Duodenal mucosa (tissue), 2 donors: ENCODE data around the gene NKG7.
"Not testable (repeated sequence)": the region's sequence is repeated elsewhere in the genome, so short reads cannot be mapped to it uniquely, and the experiment has no call there.

ENCODE experiments used
- H3K27ac ChIP-seq: one replicate; pipeline ENCODE4 v1.7.0; 2013; ENCODE audit warnings: low read depth, low read length
- H3K27me3 ChIP-seq, 2 donors: one replicate each; pipeline ENCODE4 v1.7.0; 2013; ENCODE audit warnings: low read length in 2 of 2, control low read depth in 1 of 2; ENCODE audit not compliant: insufficient read depth in 2 of 2, control insufficient read depth in 1 of 2
- H3K36me3 ChIP-seq, 2 donors: one replicate each; pipeline ENCODE4 v1.7.0; 2013; ENCODE audit warnings: low read length in 2 of 2, control low read depth in 1 of 2; ENCODE audit not compliant: insufficient read depth in 2 of 2, control insufficient read depth in 1 of 2
- H3K4me1 ChIP-seq, 2 donors: one replicate each; pipeline ENCODE4 v1.7.0; 2013; ENCODE audit warnings: low read length in 2 of 2, control low read depth in 1 of 2; ENCODE audit not compliant: insufficient read depth in 2 of 2, control insufficient read depth in 1 of 2
- H3K4me3 ChIP-seq, 2 donors: one replicate each; pipeline ENCODE4 v1.7.0; 2013; ENCODE audit warnings: low read length in 2 of 2, low read depth in 1 of 2
- H3K9ac ChIP-seq, 2 donors: one replicate each; pipeline ENCODE4 v1.7.0; 2013; ENCODE audit warnings: low read length in 2 of 2, low read depth in 1 of 2
- H3K9me3 ChIP-seq, 2 donors: one replicate each; pipeline ENCODE4 v1.7.0; 2013; ENCODE audit warnings: low read length in 2 of 2, control low read depth in 1 of 2; ENCODE audit not compliant: control insufficient read depth in 1 of 2

NKG7 gene

DNA sequence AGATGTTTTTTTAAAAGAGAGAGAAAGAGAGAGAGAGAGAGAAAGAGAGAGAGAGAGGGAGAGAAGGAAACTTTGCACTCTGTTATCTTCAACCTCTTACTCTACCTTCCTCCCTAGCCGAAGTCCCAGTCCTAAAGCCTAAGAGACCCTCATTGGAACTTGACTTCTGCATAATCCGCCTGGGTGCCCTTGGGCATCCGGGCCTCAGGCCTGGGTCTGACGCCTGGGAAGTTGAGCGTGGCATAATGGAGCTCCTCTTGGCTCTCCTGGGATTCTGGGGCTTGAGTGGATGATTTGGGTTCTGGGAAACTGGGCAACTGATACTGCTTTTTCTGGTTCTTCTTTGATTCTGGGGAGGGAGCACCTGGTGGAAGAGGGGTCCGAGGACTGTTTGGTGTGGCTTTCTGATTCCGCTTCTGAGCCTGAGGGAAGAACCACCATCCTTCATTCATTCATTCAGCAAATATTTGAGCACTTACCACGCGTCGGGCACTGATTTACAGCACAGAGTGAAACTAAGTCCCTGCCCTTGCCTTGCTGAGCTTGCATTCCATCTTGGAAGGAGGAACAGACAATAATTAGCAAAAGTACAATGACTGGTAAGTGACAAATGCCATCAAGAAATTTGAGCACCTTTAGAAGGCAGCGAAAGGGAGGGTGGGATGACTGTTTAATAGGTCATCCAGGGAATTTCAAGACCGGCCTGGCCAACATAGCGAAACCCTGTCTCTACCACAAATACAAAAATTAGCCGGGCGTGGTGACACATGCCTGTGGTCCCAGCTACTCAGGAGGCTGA lies 38.7 kb upstream of the NKG7 start:
- Histone ChIP-seq H3K36me3 (no peaks in the 10 kb centered on the region), H3K4me1 (no peaks in the 10 kb centered on the region), H3K9ac (no peak overlapping the region), H3K27me3 (no peaks in the 10 kb centered on the region), H3K4me3 (no peak overlapping the region), H3K27ac (no peak overlapping the region), H3K9me3 (no peaks in the 10 kb centered on the region)

DNA sequence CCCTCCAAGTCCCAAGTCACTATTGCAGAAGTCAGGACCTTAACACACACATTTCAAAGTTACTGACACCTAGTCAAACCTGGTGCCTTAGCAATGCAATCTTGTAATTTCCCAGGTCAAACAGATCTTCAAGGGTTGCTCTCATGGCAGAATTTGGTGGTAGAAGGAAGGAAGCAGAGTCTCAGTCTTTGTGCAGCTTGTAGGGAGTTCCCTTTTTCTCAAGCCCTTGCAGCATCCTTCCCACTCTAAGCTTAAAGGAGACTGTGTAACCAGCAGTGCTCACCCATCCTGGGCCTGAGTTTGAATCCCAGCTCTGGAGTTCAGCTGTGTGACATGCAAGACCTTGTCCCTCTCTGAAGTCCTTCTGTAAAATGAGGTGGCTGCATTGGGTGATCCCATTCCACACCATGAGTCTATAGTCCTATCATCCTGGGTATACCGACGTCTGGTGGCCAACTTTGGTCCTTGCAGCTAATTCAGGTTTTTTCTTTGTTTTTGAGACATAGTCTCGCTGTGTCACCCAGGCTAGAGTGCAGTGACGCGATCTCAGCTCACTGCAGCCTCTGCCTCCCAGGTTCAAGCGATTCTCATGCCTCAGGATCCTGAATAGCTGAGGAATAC lies 35.2 kb upstream of the NKG7 start:
- no peaks in the 10 kb centered on the region for H3K27me3 ChIP-seq
- H3K27ac ChIP-seq: no peak overlapping the region
- H3K9me3 ChIP-seq: peaks cover 0 to 1% of the 10 kb centered on the region in 2 donors
- H3K4me1 ChIP-seq: no peaks in the 10 kb centered on the region
- H3K36me3 ChIP-seq: no peaks in the 10 kb centered on the region
- H3K4me3 ChIP-seq: no peak overlapping the region
- no peak overlapping the region for H3K9ac ChIP-seq

DNA sequence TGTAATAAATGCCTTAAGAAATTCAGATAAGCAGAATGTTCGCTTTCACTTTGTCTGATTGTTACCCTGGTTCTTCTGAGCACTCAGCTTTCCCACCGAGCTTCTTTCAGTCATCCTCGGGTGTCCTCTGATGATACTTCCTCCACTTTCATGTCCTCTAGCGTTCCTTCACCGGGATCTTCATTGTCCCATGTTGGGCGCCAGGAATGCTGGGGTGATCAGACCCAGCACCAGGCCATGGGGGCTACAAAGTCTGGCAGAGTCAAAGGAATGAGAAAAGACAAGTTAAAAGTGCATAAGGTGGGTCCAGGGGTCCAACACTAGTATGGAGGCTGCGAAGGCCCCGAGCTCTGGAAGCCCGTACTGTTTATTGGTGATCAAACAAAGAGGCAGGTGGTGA lies 29.7 kb upstream of the NKG7 start:
- Histone ChIP-seq H3K9ac (no peak overlapping the region), H3K9me3 (peaks cover 6 to 11% of the 10 kb centered on the region in 2 donors), H3K27me3 (no peaks in the 10 kb centered on the region)

DNA sequence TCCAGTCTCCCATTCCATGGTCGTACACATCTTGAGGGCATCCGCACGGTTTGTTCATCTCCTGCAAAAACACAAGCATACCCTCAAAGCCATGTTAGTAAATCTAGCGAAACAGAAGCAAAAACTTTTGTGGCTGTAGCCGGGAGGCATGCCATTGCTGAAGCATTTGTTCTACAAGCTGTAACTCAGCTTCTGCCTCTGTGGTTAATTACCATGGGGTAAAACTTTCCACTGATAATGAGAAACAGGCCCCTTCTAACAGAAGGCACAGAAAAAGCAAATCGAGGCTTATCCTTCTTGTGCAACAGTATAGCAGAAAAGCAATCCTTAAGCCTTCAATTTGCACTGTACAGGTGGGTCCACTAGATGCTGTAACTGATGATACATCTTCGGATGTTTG lies 27.5 kb upstream of the NKG7 start:
- not testable (repeated sequence) for H3K9ac ChIP-seq, H3K4me1 ChIP-seq, H3K27ac ChIP-seq, H3K27me3 ChIP-seq, H3K36me3 ChIP-seq, H3K4me3 ChIP-seq
- peaks cover 6 to 11% of the 10 kb centered on the region in 2 donors for H3K9me3 ChIP-seq

More for the DNA sequence above, 29.7 kb upstream of the NKG7 start:
- Histone ChIP-seq H3K4me1 (no peaks in the 10 kb centered on the region), H3K27ac (no peak overlapping the region), H3K36me3 (no peaks in the 10 kb centered on the region), H3K4me3 (no peak overlapping the region)

DNA sequence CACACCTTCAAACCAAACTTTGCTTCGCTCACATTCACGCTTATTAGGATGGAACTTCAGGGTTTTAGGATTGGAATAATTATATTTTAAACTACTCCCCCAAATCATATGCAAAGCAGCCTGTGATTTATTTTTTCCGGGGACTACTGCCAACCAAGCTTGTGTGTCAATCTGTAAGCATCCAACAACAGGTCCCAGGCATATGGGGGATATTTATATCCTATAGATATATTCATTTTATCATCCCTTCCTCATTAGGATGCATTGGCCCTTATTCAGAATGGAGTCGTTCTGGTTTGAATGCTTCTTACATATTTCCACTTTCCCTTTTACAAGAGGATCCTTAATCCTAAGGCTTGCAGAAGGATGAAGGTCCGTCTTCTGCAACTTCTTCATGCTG lies 26.8 kb upstream of the NKG7 start:
- H3K36me3 ChIP-seq: no peaks in the 10 kb centered on the region
- peaks cover 6% of the 10 kb centered on the region in 2 donors for H3K4me1 ChIP-seq
- H3K27me3 ChIP-seq: no peaks in the 10 kb centered on the region
- H3K4me3 ChIP-seq: no peak overlapping the region
- H3K27ac ChIP-seq: no peak overlapping the region
- H3K9ac ChIP-seq: no peak overlapping the region
- H3K9me3 ChIP-seq: peaks cover 6 to 11% of the 10 kb centered on the region in 2 donors

DNA sequence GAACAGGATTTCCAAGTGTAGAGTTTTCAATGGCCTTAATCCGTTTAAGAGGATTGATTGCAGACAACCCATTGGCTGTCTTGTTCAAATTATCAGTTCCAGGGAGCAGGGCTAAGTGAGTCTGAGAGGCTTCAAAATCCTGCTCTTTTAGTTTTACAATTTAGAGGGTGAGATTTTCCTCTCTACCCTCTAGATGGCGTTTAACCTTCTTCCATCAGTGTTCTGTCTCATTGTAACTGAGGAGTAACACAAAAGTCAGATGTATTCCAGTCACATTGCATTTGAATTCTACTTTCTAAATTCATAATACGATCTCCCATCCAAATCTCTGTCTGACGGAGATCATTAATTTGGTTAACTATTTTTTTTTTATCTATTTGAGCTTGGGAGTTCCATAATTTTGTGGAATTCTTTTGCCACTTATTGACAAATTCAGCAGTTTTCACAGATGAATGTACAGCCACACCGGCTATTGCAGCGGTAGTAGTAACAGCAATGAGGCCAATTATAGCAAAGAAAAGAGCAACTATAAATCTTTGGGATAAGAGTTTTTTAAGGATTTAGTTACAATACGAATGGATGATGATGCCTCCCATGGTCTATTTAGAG lies 25.7 kb upstream of the NKG7 start:
- no peak overlapping the region for H3K9ac ChIP-seq
- H3K9me3 ChIP-seq: peaks cover 6 to 11% of the 10 kb centered on the region in 2 donors
- no peaks in the 10 kb centered on the region for H3K27me3 ChIP-seq
- no peaks in the 10 kb centered on the region for H3K36me3 ChIP-seq
- H3K4me3 ChIP-seq: no peak overlapping the region
- H3K27ac ChIP-seq: no peak overlapping the region
- peaks cover 10 to 11% of the 10 kb centered on the region in 2 donors for H3K4me1 ChIP-seq

DNA sequence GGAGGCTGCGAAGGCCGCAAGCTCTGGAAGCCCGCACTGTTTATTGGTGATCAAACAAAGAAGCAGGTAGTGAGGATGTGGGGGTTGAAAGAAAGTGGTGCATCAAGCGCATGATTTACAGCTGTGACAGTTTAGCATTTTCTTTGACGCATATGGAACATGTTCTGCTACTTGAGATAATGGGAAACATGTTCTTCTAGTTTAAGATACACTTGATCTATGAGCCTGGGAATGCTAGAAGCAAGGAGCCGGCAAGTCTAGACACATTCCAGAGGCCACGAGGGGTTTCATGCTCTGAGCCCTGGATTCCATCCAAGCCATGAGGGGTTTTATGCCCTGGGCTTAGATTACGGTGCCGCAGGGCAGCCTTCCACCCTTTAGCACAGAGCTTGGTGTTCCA lies 25.0 kb upstream of the NKG7 start:
- H3K27ac ChIP-seq, H3K36me3 ChIP-seq: not testable (repeated sequence)

DNA sequence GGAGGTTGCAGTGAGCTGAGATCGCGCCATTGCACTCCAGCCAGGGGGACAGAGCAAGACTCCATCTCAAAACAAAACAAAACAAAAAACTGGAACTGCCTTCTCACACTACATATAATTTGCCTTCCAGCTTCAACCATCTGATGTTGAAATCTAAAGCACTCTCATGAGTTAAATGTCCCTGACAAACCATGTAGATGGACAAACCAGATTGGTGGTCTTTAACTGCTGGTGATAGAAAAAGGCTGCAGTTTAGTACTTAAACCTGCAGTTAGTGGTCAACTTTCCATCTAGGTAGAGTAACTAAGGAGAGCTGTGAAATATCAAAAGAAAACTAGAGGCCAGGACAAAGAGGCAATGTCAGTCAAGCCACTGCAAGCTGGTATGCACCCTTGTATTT lies 23.7 kb upstream of the NKG7 start:
- no peaks in the 10 kb centered on the region for H3K36me3 ChIP-seq
- H3K27ac ChIP-seq: no peak overlapping the region
- no peak overlapping the region for H3K9ac ChIP-seq
- no peaks in the 10 kb centered on the region for H3K9me3 ChIP-seq
- peaks cover 11 to 13% of the 10 kb centered on the region in 2 donors for H3K4me1 ChIP-seq
- no peak overlapping the region for H3K4me3 ChIP-seq
- H3K27me3 ChIP-seq: no peaks in the 10 kb centered on the region

More for the DNA sequence above, 25.0 kb upstream of the NKG7 start:
- H3K4me3 ChIP-seq, H3K9ac ChIP-seq, H3K27me3 ChIP-seq, H3K9me3 ChIP-seq: not testable (repeated sequence)
- H3K4me1 ChIP-seq: peaks cover 10 to 11% of the 10 kb centered on the region in 2 donors

DNA sequence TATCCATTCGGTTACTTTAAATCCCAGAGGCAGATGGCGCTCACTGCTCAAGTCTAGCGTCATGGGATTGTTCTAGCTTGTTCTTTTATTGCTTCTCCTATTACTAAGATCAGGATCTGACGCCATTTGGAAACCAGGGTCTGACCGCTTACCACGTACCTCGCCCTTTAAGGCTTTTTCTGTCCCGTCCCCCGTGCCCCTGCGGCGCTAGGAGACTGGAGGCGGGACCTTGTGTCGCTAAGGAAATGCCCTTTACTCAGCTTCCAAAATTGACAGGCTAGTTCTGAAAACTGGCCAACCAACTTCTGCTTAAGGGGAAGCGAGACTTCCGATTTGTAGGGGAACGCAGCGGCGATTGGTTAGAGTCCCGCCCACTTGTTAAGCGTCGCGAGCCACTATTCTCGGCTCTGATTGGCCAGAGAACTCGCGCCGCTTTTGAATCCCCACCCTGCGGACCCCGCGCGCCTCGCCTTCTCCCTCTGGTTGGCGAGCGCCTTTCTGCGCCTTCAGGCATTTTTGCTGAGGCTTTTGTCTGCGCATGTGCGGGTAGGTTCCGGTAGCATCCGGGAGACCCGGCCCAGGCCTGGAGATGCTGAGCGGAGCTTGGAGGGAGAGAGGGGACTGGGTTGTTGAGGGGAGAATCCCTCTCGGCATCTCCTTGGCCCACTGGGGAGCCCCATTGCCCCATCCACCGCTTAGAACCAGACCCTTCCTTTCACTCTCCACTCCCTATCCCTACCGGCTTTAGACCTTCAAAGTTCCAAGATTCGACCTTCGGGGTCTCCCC lies 21.8 kb upstream of the NKG7 start:
- H3K27ac ChIP-seq: peak overlapping the region; percentile 33
- H3K9me3 ChIP-seq: no peaks in the 10 kb centered on the region
- H3K4me1 ChIP-seq: peaks cover 16 to 17% of the 10 kb centered on the region in 2 donors
- H3K9ac ChIP-seq: peak overlapping the region; percentile 21 to 70
- no peaks in the 10 kb centered on the region for H3K36me3 ChIP-seq
- H3K27me3 ChIP-seq: no peaks in the 10 kb centered on the region
- peak overlapping the region; percentile 65 to 68 for H3K4me3 ChIP-seq

DNA sequence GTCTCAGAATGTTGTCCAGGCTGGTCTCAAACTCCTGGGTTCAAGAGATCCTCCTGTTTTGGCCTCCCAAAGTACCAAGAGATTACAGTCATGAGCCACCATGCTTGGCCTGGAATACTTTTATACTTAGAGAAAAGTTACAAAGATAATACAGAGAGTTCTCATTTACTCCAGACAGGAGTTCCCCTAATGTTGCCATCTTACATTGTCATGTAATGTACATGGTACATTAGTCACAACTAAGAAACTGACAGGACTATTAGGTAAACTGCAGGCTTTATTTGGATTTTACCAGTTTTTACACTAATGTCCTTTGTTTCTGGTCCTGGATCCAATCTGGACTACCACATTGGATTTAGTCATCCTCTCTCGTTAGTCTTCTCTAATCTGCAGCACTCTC lies 20.2 kb upstream of the NKG7 start:
- Histone ChIP-seq H3K27ac (no peak overlapping the region), H3K4me3 (no peak overlapping the region), H3K4me1 (peaks cover 16 to 17% of the 10 kb centered on the region in 2 donors), H3K36me3 (no peaks in the 10 kb centered on the region), H3K27me3 (no peaks in the 10 kb centered on the region), H3K9me3 (no peaks in the 10 kb centered on the region), H3K9ac (no peak overlapping the region)
